ENCODE data around the gene SELPLG. TPM values are rescaled to one million over a fixed set of nuclear protein-coding genes. Genes with fewer than 3 reads are reported as not detected.

The SELPLG gene
- total RNA-seq, 2 donors from 2014 or later, result 2.6 to 5.3 TPM

GRCh38 chr12:108670066-108670631, 36.5 kb upstream of the SELPLG start:
- no peaks in the 10 kb centered on the region for H3K4me1 ChIP-seq (replicated peaks)
- no peak for DNase-seq (ENCODE audit: low spot score)
- no peaks in the 10 kb centered on the region for H3K9me3 ChIP-seq
- H3K27ac ChIP-seq, result no peak overlapping the region
- no peaks in the 10 kb centered on the region for H3K36me3 ChIP-seq
- no peak overlapping the region for H3K4me3 ChIP-seq
- TF ChIP-seq POLR2A (IDR thresholded peaks at IDR 0.05) (no peak), CTCF (IDR thresholded peaks at IDR 0.05) (no peak), POLR2AphosphoS5 (IDR thresholded peaks at IDR 0.05) (no peak)
- intact Hi-C loops (cut with DNase I), result no loop called here
- 87% methylated on average over 7 of the region's 7 CpGs for WGBS
- no peaks in the 10 kb centered on the region for H3K27me3 ChIP-seq (replicated peaks; ENCODE audit: insufficient read depth)

GRCh38 chr12:108668542-108668941, 34.8 kb upstream of the SELPLG start:
- Histone ChIP-seq H3K36me3 (no peaks in the 10 kb centered on the region), H3K4me1 (replicated peaks) (no peaks in the 10 kb centered on the region), H3K9me3 (no peaks in the 10 kb centered on the region), H3K27me3 (replicated peaks; ENCODE audit: insufficient read depth) (no peaks in the 10 kb centered on the region), H3K27ac (no peak overlapping the region), H3K4me3 (no peak overlapping the region)
- 94% methylated on average over 1 of the region's 1 CpG for WGBS
- intact Hi-C loops (cut with DNase I), result loop anchor here (5.0 to 10.0 kb wide), 2 partner anchors 189 to 286 kb away; partner anchors contain the start of gene SSH1
- TF ChIP-seq POLR2AphosphoS5 (IDR thresholded peaks at IDR 0.05) (no peak), POLR2A (IDR thresholded peaks at IDR 0.05) (no peak), CTCF (IDR thresholded peaks at IDR 0.05) (no peak)
- no peak for DNase-seq (ENCODE audit: low spot score)

DNA sequence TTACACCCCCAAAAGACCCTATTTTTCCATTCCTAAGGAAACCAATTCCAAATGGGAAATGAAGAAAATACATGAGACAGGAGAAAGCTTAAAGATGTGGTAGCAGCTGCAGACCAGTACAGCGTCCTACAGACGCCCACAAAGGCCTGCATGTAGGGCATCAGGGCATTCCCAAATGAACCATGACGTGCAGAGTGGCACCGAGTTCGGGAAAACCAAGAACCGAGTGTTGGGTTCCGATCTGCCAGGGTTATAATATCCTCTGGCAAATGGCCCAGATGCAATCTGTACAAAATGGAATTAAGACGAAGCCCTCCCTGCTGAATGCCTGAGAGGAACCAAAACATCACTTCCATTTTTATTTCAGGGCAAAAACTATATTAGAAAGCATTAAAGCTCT, 34.4 kb upstream of the SELPLG start:
- 86% methylated on average over 8 of the region's 8 CpGs for WGBS
- Histone ChIP-seq H3K4me3 (no peak overlapping the region), H3K27ac (no peak overlapping the region), H3K9me3 (no peaks in the 10 kb centered on the region), H3K36me3 (no peaks in the 10 kb centered on the region), H3K27me3 (replicated peaks; ENCODE audit: insufficient read depth) (no peaks in the 10 kb centered on the region), H3K4me1 (replicated peaks) (no peaks in the 10 kb centered on the region)
- no peak for DNase-seq (ENCODE audit: low spot score)
- intact Hi-C loops (cut with DNase I), result loop anchor here (5.0 to 10.0 kb wide), 2 partner anchors 189 to 287 kb away; partner anchors contain the start of gene SSH1
- TF ChIP-seq POLR2AphosphoS5 (IDR thresholded peaks at IDR 0.05), result no peak
- TF ChIP-seq POLR2A (IDR thresholded peaks at IDR 0.05), result no peak
- TF ChIP-seq CTCF (IDR thresholded peaks at IDR 0.05), result no peak

GRCh38 chr12:108667349-108667748, 33.7 kb upstream of the SELPLG start:
- H3K4me1 ChIP-seq (replicated peaks), result no peaks in the 10 kb centered on the region
- intact Hi-C loops (cut with DNase I), result loop anchor here (5.0 to 10.0 kb wide), 2 partner anchors 190 to 287 kb away; partner anchors contain the start of gene SSH1
- no peak overlapping the region for H3K4me3 ChIP-seq
- no peaks in the 10 kb centered on the region for H3K27me3 ChIP-seq (replicated peaks; ENCODE audit: insufficient read depth)
- DNase-seq (ENCODE audit: low spot score), result no peak
- H3K9me3 ChIP-seq, result no peaks in the 10 kb centered on the region
- WGBS, result 77% methylated on average over 2 of the region's 2 CpGs
- no peak overlapping the region for H3K27ac ChIP-seq
- no peaks in the 10 kb centered on the region for H3K36me3 ChIP-seq
- TF ChIP-seq POLR2A (IDR thresholded peaks at IDR 0.05), result no peak
- TF ChIP-seq POLR2AphosphoS5 (IDR thresholded peaks at IDR 0.05), result no peak
- TF ChIP-seq CTCF (IDR thresholded peaks at IDR 0.05), result no peak

- no peak for DNase-seq (ENCODE audit: low spot score)
- WGBS, result 43% methylated on average over 3 of the region's 3 CpGs
- intact Hi-C loops (cut with DNase I), result loop anchor here (5.0 to 10.0 kb wide), 2 partner anchors 191 to 288 kb away; partner anchors contain the start of gene SSH1
- Histone ChIP-seq H3K27me3 (replicated peaks; ENCODE audit: insufficient read depth) (no peaks in the 10 kb centered on the region), H3K27ac (no peak overlapping the region), H3K9me3 (no peaks in the 10 kb centered on the region), H3K4me3 (no peak overlapping the region), H3K36me3 (no peaks in the 10 kb centered on the region), H3K4me1 (replicated peaks) (no peaks in the 10 kb centered on the region)
- no peak for TF ChIP-seq POLR2A (IDR thresholded peaks at IDR 0.05)
- no peak for TF ChIP-seq CTCF (IDR thresholded peaks at IDR 0.05)
- no peak for TF ChIP-seq POLR2AphosphoS5 (IDR thresholded peaks at IDR 0.05)
Measured at GRCh38 chr12:108666401-108666881, 32.7 kb upstream of the SELPLG start.

Data from prostate gland (tissue), 2 donors.